ENCODE measurements around the gene DNLZ.

DNLZ gene

GRCh38 chr9:136341042-136341655 is 22.4 kb downstream of the DNLZ start:
- no peaks in the 10 kb centered on the region for H3K27me3 ChIP-seq (ENCODE audit: insufficient read depth, insufficient read length)
- no peak overlapping the region for H3K4me3 ChIP-seq (ENCODE audit: insufficient read length, low read depth)
- H3K4me1 ChIP-seq (ENCODE audit: insufficient read depth, insufficient read length): peaks cover 36% of the 10 kb centered on the region
- no peaks in the 10 kb centered on the region for H3K9me3 ChIP-seq (ENCODE audit: insufficient read depth, low read length)
- TF ChIP-seq YY1 (IDR thresholded peaks at IDR 0.05; ENCODE audit: insufficient read depth, insufficient read length): no peak
- no peak for TF ChIP-seq SUZ12 (IDR thresholded peaks at IDR 0.05; ENCODE audit: extremely low read depth, insufficient read depth, insufficient read length)
- no peak for TF ChIP-seq ZNF274 (IDR thresholded peaks at IDR 0.05; ENCODE audit: low read depth, low read length)
- peaks cover 65% of the 10 kb centered on the region for H3K36me3 ChIP-seq (ENCODE audit: insufficient read depth, insufficient read length, low read length)
- H3K9ac ChIP-seq (ENCODE audit: insufficient read length, low read depth): peak overlapping the region; percentile 42
- no peak for DNase-seq (ENCODE audit: low read depth, low spot score)

- TF ChIP-seq SUZ12 (IDR thresholded peaks at IDR 0.05; ENCODE audit: extremely low read depth, insufficient read depth, insufficient read length) (no peak), ZNF274 (IDR thresholded peaks at IDR 0.05; ENCODE audit: low read depth, low read length) (no peak), YY1 (IDR thresholded peaks at IDR 0.05; ENCODE audit: insufficient read depth, insufficient read length) (no peak)
- H3K9me3 ChIP-seq (ENCODE audit: insufficient read depth, low read length): no peaks in the 10 kb centered on the region
- peaks cover 33% of the 10 kb centered on the region for H3K4me1 ChIP-seq (ENCODE audit: insufficient read depth, insufficient read length)
- H3K9ac ChIP-seq (ENCODE audit: insufficient read length, low read depth): no peak overlapping the region
- no peak for DNase-seq (ENCODE audit: low read depth, low spot score)
- no peak overlapping the region for H3K4me3 ChIP-seq (ENCODE audit: insufficient read length, low read depth)
- H3K27me3 ChIP-seq (ENCODE audit: insufficient read depth, insufficient read length): no peaks in the 10 kb centered on the region
- H3K36me3 ChIP-seq (ENCODE audit: insufficient read depth, insufficient read length, low read length): peaks cover 69% of the 10 kb centered on the region
These were observed 23.0 kb downstream of the DNLZ start for GRCh38 chr9:136340356-136341041.

- H3K4me1 ChIP-seq (ENCODE audit: insufficient read depth, insufficient read length): peaks cover 34% of the 10 kb centered on the region
- no peak overlapping the region for H3K4me3 ChIP-seq (ENCODE audit: insufficient read length, low read depth)
- no peak overlapping the region for H3K9ac ChIP-seq (ENCODE audit: insufficient read length, low read depth)
- peaks cover 70% of the 10 kb centered on the region for H3K36me3 ChIP-seq (ENCODE audit: insufficient read depth, insufficient read length, low read length)
- H3K9me3 ChIP-seq (ENCODE audit: insufficient read depth, low read length): no peaks in the 10 kb centered on the region
- TF ChIP-seq ZNF274 (IDR thresholded peaks at IDR 0.05; ENCODE audit: low read depth, low read length) (no peak), YY1 (IDR thresholded peaks at IDR 0.05; ENCODE audit: insufficient read depth, insufficient read length) (no peak)
- no peak for DNase-seq (ENCODE audit: low read depth, low spot score)
- H3K27me3 ChIP-seq (ENCODE audit: insufficient read depth, insufficient read length): no peaks in the 10 kb centered on the region
These were observed 23.6 kb downstream of the DNLZ start for GRCh38 chr9:136339958-136340310.

- no peak for TF ChIP-seq SUZ12 (IDR thresholded peaks at IDR 0.05; ENCODE audit: extremely low read depth, insufficient read depth, insufficient read length)
- no peak for TF ChIP-seq YY1 (IDR thresholded peaks at IDR 0.05; ENCODE audit: insufficient read depth, insufficient read length)
- TF ChIP-seq ZNF274 (IDR thresholded peaks at IDR 0.05; ENCODE audit: low read depth, low read length): no peak
- Histone ChIP-seq H3K9ac (ENCODE audit: insufficient read length, low read depth) (peak overlapping the region; percentile 56), H3K4me3 (ENCODE audit: insufficient read length, low read depth) (no peak overlapping the region), H3K4me1 (ENCODE audit: insufficient read depth, insufficient read length) (peaks cover 34% of the 10 kb centered on the region), H3K9me3 (ENCODE audit: insufficient read depth, low read length) (no peaks in the 10 kb centered on the region), H3K36me3 (ENCODE audit: insufficient read depth, insufficient read length, low read length) (peaks cover 72% of the 10 kb centered on the region), H3K27me3 (ENCODE audit: insufficient read depth, insufficient read length) (no peaks in the 10 kb centered on the region)
- DNase-seq (ENCODE audit: low read depth, low spot score): peak; percentile 71
These were observed 24.2 kb downstream of the DNLZ start for GRCh38 chr9:136339173-136339957.

GRCh38 chr9:136338511-136338910 is 25.0 kb downstream of the DNLZ start:
- H3K36me3 ChIP-seq (ENCODE audit: insufficient read depth, insufficient read length, low read length): peaks cover 74% of the 10 kb centered on the region

GRCh38 chr9:136337416-136338395 is 25.8 kb downstream of the DNLZ start:
- TF ChIP-seq YY1 (IDR thresholded peaks at IDR 0.05; ENCODE audit: insufficient read depth, insufficient read length) (no peak), SUZ12 (IDR thresholded peaks at IDR 0.05; ENCODE audit: extremely low read depth, insufficient read depth, insufficient read length) (no peak), ZNF274 (IDR thresholded peaks at IDR 0.05; ENCODE audit: low read depth, low read length) (no peak)
- H3K36me3 ChIP-seq (ENCODE audit: insufficient read depth, insufficient read length, low read length): peaks cover 70% of the 10 kb centered on the region
- peaks cover 30% of the 10 kb centered on the region for H3K4me1 ChIP-seq (ENCODE audit: insufficient read depth, insufficient read length)
- H3K27me3 ChIP-seq (ENCODE audit: insufficient read depth, insufficient read length): no peaks in the 10 kb centered on the region
- no peaks in the 10 kb centered on the region for H3K9me3 ChIP-seq (ENCODE audit: insufficient read depth, low read length)
- no peak for DNase-seq (ENCODE audit: low read depth, low spot score)
- no peak overlapping the region for H3K4me3 ChIP-seq (ENCODE audit: insufficient read length, low read depth)
- peak overlapping the region; percentile 21 for H3K9ac ChIP-seq (ENCODE audit: insufficient read length, low read depth)

More at GRCh38 chr9:136338511-136338910, 25.0 kb downstream of the DNLZ start:
- Histone ChIP-seq H3K4me1 (ENCODE audit: insufficient read depth, insufficient read length) (peaks cover 31% of the 10 kb centered on the region), H3K4me3 (ENCODE audit: insufficient read length, low read depth) (no peak overlapping the region), H3K9me3 (ENCODE audit: insufficient read depth, low read length) (no peaks in the 10 kb centered on the region), H3K27me3 (ENCODE audit: insufficient read depth, insufficient read length) (no peaks in the 10 kb centered on the region), H3K9ac (ENCODE audit: insufficient read length, low read depth) (peak overlapping the region; percentile 56)
- no peak for DNase-seq (ENCODE audit: low read depth, low spot score)
- TF ChIP-seq SUZ12 (IDR thresholded peaks at IDR 0.05; ENCODE audit: extremely low read depth, insufficient read depth, insufficient read length) (no peak), ZNF274 (IDR thresholded peaks at IDR 0.05; ENCODE audit: low read depth, low read length) (no peak), YY1 (IDR thresholded peaks at IDR 0.05; ENCODE audit: insufficient read depth, insufficient read length) (no peak)
